ENCODE measurements around the gene SEC31B. TPM values are rescaled to one million over a fixed set of nuclear protein-coding genes. Genes with fewer than 3 reads are reported as not detected.

SEC31B gene
- total RNA-seq, 1 experiment from 2014 or later, result 6.3 TPM

- Histone ChIP-seq H4K91ac (ENCODE audit: insufficient read length, low read depth, low read length) (no peak overlapping the region), H3K56ac (ENCODE audit: insufficient read length, low read depth, low read length) (no peak overlapping the region), H2BK5ac (ENCODE audit: insufficient read length, low read length) (no peak overlapping the region), H2BK15ac (ENCODE audit: low read depth, low read length) (no peak overlapping the region), H3K4me1 (ENCODE audit: insufficient read depth, low read length) (no peaks in the 10 kb centered on the region), H3K23ac (ENCODE audit: insufficient read length, low read depth, low read length) (no peak overlapping the region), H3K27me3 (ENCODE audit: insufficient read depth, low read length) (no peaks in the 10 kb centered on the region), H4K5ac (ENCODE audit: insufficient read length, low read depth, low read length) (no peak overlapping the region), H3K18ac (ENCODE audit: insufficient read length, low read depth, low read length) (no peak overlapping the region), H2AK5ac (ENCODE audit: insufficient read length, low read length) (no peak overlapping the region), H3K4ac (ENCODE audit: low read depth, low read length) (no peak overlapping the region), H3K79me1 (ENCODE audit: insufficient read depth, low read depth, low read length, poor library complexity, severe bottlenecking) (no peaks in the 10 kb centered on the region), H2AFZ (ENCODE audit: low read length) (no peak overlapping the region), H3T11ph (ENCODE audit: low read length) (no peak overlapping the region), H3K27ac (ENCODE audit: insufficient read length, low read depth, low read length) (no peak overlapping the region), H3K9me3 (ENCODE audit: control insufficient read depth, low read depth, low read length) (no peaks in the 10 kb centered on the region), H4K20me1 (ENCODE audit: control insufficient read depth, insufficient read depth, insufficient read length) (no peaks in the 10 kb centered on the region), H3K23me2 (ENCODE audit: insufficient read length, low read depth, low read length, poor library complexity, severe bottlenecking) (no peaks in the 10 kb centered on the region), H3K79me2 (ENCODE audit: insufficient read depth, low read length) (no peaks in the 10 kb centered on the region), H2BK12ac (ENCODE audit: insufficient read length, low read depth, low read length) (no peak overlapping the region), H4K8ac (replicated peaks; ENCODE audit: insufficient read length, low read depth, low read length) (no peak overlapping the region), H2BK20ac (ENCODE audit: low read depth, low read length, poor library complexity, severe bottlenecking) (no peak overlapping the region), H3K4me2 (ENCODE audit: insufficient read depth, insufficient read length, low read length) (no peak overlapping the region), H3K9ac (ENCODE audit: extremely low read depth, insufficient read length, low read length) (no peak overlapping the region), H3K14ac (ENCODE audit: insufficient read depth, low read length) (no peak overlapping the region), H2BK120ac (ENCODE audit: low read depth, low read length, poor library complexity, severe bottlenecking) (no peak overlapping the region)
- no CpG with 5 or more reads among the region's 3 CpGs for WGBS (ENCODE audit: extremely low coverage, insufficient read length, low lambda C conversion rate)
- no peak for DNase-seq
- Mint-ChIP-seq H3K9me3 (peaks cover 2% of the 10 kb centered on the region in 2 experiments; a peak in 1 of 5 replicates), H3K27me3 (ENCODE audit: low read depth) (peaks cover 31% of the 10 kb centered on the region), H3K36me3 (ENCODE audit: insufficient read depth in 1 of 3, low read depth in 3 of 3) (no peaks in the 10 kb centered on the region), H3K4me1 (no peaks in the 10 kb centered on the region), H3K4me3 (no peak overlapping the region), H3K27ac (no peak overlapping the region)
- no peak for TF ChIP-seq CTCF (conservative IDR thresholded peaks at IDR 0.05)
These were observed 77.1 kb downstream of the SEC31B start for GRCh38 chr10:100442548-100442947.
